ENCODE results near the gene KAZN.

Gene KAZN

GRCh38 chr1:14742181-14742980, 143.9 kb downstream of the KAZN start:
- DNase-seq (ENCODE audit: low read depth in 2 of 2) = no peak

- no peak for DNase-seq (ENCODE audit: low read depth in 2 of 2)
Measured at GRCh38 chr1:14743368-14743767, 144.9 kb downstream of the KAZN start.

GRCh38 chr1:14745001-14745720, 146.7 kb downstream of the KAZN start:
- DNase-seq (ENCODE audit: low read depth in 2 of 2) = no peak

- no peak for DNase-seq (ENCODE audit: low read depth in 2 of 2)
Measured at GRCh38 chr1:14745789-14746188, 147.3 kb downstream of the KAZN start.

- no peak for DNase-seq (ENCODE audit: low read depth in 2 of 2)
Measured at GRCh38 chr1:14746393-14746792, 147.9 kb downstream of the KAZN start.

- DNase-seq (ENCODE audit: low read depth in 2 of 2) = no peak
Measured at GRCh38 chr1:14748151-14748550, 149.7 kb downstream of the KAZN start.

GRCh38 chr1:14748977-14749376, 150.5 kb downstream of the KAZN start:
- DNase-seq (ENCODE audit: low read depth in 2 of 2) = no peak

GRCh38 chr1:14750490-14750889, 152.0 kb downstream of the KAZN start:
- DNase-seq (ENCODE audit: low read depth in 2 of 2) = no peak

- no peak for DNase-seq (ENCODE audit: low read depth in 2 of 2)
Measured at GRCh38 chr1:14755518-14756252, 157.2 kb downstream of the KAZN start.

- no peak for DNase-seq (ENCODE audit: low read depth in 2 of 2)
Measured at GRCh38 chr1:14756589-14757285, 158.3 kb downstream of the KAZN start.

- DNase-seq (ENCODE audit: low read depth in 2 of 2) = no peak
Measured at GRCh38 chr1:14757286-14757625, 158.8 kb downstream of the KAZN start.

- DNase-seq (ENCODE audit: low read depth in 2 of 2) = no peak
Measured at GRCh38 chr1:14759042-14759818, 160.7 kb downstream of the KAZN start.

GRCh38 chr1:14759843-14760242, 161.4 kb downstream of the KAZN start:
- DNase-seq (ENCODE audit: low read depth in 2 of 2) = no peak

GRCh38 chr1:14760780-14761179, 162.3 kb downstream of the KAZN start:
- DNase-seq (ENCODE audit: low read depth in 2 of 2) = no peak

- DNase-seq (ENCODE audit: low read depth in 2 of 2) = no peak
Measured at GRCh38 chr1:14761291-14762153, 163.0 kb downstream of the KAZN start.

GRCh38 chr1:14763977-14764376, 165.5 kb downstream of the KAZN start:
- no peak for DNase-seq (ENCODE audit: low read depth in 2 of 2)

- no peak for DNase-seq (ENCODE audit: low read depth in 2 of 2)
Measured at GRCh38 chr1:14765773-14766172, 167.3 kb downstream of the KAZN start.

- DNase-seq (ENCODE audit: low read depth in 2 of 2) = no peak
Measured at GRCh38 chr1:14767075-14767474, 168.6 kb downstream of the KAZN start.

GRCh38 chr1:14768582-14769304, 170.3 kb downstream of the KAZN start:
- DNase-seq (ENCODE audit: low read depth in 2 of 2) = no peak

Measured in stimulated activated CD4-positive, alpha-beta T cell treated with anti-CD3 and anti-CD28 coated beads, Interleukin-1b, Interleukin-23, amount 100 ng/mL, for 4 hours (primary cell).